PC-9 (cell line): ENCODE data around the gene PLB1.

Source experiments
- CTCF ChIP-seq: fragments of 200-600 bp; sonication (generic); conservative IDR thresholded peaks from 2 replicates; pipeline ENCODE4 v1.6.1; 2017; ENCODE audit warnings: mixed run types, antibody characterized with exemption, mild to moderate bottlenecking, moderate library complexity
- EZH2 ChIP-seq: fragments of 200-600 bp; sonication (generic); IDR thresholded peaks from 2 replicates; pipeline ENCODE4 v1.8.0; 2017; ENCODE audit warnings: antibody characterized with exemption, low read depth

- TF ChIP-seq EZH2 = no peak
- TF ChIP-seq CTCF = no peak
Measured at GRCh38 chr2:28480403-28481049, 15.3 kb upstream of the PLB1 start.
